WI38 (cell line): ENCODE measurements around the gene PEF1.

Experiments used
- H3K4me3 ChIP-seq: 2 replicates; pipeline ENCODE4 v1.5.1; 2011; ENCODE audit warnings: low read depth, mild to moderate bottlenecking, control low read depth, low read length
- TF ChIP-seq, protein P1 (sequence below): IDR thresholded peaks from 2 replicates; pipeline ENCODE4 v1.5.1; 2012; ENCODE audit warnings: low read depth, mild to moderate bottlenecking, control low read depth, low read length

Gene PEF1

DNA sequence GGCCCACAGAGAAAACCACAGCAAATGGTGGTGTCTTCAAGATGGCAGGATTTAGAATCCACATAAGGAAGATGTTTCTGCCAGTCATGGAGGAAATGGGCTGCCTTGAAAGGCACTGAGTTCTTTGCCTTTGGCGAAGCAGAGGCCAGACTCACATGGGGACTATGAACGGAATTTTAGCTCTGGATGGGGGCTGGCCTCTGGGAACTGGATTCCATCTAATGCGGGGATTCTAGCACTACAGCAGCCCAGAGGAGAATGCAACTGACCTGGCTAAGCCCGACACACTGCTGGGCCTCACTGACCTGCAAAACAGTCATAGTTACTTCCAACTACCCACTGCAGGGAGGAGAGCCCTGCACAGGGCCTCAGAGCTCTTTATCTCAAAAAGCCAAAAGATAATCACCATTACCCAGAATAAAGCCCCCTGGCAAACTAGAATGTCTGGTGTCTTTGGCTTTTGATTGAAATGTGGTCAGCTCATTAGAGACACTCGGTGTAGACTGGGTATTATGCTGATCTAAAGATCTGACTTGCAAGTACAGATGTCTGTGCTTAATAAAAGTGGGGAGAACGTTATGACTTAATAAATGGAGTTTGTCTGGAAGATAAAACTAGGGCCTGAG lies 15.6 kb downstream of the PEF1 start:
- TF ChIP-seq, protein P1, sequence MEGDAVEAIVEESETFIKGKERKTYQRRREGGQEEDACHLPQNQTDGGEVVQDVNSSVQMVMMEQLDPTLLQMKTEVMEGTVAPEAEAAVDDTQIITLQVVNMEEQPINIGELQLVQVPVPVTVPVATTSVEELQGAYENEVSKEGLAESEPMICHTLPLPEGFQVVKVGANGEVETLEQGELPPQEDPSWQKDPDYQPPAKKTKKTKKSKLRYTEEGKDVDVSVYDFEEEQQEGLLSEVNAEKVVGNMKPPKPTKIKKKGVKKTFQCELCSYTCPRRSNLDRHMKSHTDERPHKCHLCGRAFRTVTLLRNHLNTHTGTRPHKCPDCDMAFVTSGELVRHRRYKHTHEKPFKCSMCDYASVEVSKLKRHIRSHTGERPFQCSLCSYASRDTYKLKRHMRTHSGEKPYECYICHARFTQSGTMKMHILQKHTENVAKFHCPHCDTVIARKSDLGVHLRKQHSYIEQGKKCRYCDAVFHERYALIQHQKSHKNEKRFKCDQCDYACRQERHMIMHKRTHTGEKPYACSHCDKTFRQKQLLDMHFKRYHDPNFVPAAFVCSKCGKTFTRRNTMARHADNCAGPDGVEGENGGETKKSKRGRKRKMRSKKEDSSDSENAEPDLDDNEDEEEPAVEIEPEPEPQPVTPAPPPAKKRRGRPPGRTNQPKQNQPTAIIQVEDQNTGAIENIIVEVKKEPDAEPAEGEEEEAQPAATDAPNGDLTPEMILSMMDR = no peak
- no peak overlapping the region for H3K4me3 ChIP-seq

DNA sequence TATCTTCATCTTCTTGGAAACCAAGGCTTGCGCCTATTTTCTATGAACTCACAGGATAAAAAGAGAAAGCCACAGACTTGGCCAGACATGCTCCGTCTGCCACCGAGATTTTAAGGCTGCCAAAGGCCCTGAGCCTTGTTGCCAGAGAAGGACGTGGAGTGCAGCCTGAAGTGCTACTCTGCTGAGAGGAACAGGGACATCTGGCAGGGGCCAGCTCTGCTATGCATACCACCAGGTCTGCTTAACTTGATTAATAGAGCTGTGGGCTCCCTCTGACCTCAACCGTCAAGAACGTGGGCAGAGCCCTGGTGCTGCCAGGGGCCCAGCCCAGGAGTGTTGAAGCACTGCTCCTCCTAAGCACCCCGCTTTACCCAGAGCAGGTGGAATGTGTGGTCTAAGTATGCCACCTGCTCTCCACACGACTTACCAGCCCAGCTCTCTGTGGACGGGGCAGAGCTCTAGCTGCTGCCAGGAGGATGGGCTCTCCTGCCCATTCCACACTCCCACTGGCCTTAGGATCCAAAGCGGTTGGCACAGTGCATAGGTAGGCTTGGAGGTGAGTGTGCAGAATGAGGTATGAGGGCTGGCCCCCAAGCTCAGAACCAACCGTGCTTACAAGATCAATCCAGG lies 16.6 kb downstream of the PEF1 start:
- no peak overlapping the region for H3K4me3 ChIP-seq
- TF ChIP-seq, protein P1 = no peak

DNA sequence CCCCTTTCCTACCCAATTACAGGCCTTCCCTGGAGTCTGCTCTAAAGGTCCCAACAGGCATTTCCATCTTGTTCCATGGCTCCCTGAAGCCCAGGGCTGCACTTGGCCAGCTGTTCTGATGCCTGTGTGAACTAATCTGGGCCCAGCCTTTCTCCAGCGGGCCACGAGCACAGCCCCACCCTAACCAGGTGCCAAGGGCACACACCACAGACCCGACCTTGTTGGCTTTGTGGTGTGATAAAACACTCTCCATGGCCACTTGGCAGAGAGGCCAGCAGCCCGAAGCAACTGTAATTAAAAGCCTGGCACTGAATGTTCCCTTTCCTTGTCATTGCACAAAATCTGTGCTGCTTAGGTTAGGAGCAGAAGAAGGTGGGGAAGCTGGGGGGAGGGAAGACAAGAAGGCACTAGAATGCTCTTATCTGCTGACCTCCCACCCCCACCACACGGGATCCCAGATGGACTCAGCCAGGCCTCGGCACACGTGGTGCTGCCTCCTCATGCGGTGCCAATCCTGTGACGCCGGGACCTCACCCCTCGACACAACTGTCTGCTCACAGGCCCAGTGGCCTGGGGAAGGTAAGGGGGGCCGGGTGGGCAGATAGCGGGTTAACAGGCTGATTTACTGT lies 17.3 kb downstream of the PEF1 start:
- H3K4me3 ChIP-seq = no peak overlapping the region
- TF ChIP-seq, protein P1 = no peak

DNA sequence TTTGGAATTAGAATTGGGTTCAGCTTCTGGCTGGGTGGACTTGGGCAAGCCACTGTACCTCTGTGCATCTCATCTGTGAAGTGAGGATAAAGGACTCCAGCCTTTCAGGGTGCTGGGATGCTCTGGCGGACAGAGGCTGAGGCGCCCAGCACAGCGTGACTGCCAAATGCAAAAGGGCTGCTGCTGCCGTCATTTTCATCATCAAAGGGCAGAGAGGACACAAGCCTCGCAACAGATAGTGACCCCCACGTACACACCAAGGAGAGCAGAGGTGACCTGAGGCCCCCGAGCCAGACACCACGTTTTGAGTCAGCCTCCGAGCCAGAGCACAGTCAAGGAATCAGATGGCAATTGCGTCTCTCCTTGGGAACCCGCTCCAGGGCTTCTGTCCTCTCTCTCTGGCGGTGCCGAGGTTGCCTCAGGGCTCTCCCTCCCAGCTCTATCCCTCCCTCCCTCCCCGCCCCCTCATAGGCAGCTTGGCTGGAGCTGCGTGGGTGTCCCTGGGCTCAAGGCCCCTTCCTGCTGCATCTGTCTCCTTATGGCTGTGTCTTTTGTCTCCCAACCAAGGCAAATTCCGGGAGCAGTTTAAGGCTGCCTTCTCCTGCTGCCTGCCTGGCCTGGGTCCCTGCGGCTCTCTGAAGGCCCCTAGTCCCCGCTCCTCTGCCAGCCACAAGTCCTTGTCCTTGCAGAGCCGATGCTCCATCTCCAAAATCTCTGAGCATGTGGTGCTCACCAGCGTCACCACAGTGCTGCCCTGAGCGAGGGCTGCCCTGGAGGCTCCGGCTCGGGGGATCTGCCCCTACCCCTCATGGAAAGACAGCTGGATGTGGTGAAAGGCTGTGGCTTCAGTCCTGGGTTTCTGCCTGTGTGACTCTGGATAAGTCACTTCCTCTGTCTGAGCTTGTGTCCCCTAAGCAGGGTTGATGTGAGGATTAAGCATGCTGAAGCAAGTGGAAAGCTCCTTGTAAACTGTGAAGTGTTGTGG lies 18.2 kb downstream of the PEF1 start:
- TF ChIP-seq, protein P1 = no peak
- no peak overlapping the region for H3K4me3 ChIP-seq

DNA sequence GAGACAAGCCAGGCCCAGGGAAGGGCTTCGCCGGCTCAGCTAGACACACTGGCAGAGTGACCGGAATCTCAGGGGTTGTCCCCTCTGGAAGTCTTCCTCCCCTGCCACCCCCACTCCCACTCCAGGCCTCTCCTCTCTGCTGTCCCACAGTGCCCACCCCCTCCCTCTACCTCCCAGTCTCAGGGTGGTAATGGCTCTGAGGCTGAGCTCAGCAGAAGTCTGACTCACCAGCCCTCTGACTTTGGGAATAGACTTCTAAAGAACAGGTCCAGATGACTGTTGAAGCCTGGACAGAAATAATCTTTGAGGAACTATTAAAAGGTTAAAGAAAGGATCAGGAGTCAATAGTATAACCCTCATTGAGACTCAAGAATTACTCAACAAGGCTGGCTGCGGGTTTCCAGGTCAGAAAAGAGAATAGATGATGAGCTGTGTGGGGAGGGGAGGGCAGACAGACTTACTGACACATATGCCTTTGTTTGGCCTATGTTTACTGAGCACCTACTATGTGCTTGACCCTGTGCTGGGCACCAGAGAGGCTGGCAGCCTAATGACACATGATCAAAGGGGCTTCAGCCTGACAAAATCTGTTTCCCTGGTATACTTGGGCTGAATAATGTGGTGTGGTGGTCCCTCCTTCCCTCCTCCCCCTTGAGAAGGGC lies 19.0 kb downstream of the PEF1 start:
- TF ChIP-seq, protein P1 = no peak
- no peak overlapping the region for H3K4me3 ChIP-seq

DNA sequence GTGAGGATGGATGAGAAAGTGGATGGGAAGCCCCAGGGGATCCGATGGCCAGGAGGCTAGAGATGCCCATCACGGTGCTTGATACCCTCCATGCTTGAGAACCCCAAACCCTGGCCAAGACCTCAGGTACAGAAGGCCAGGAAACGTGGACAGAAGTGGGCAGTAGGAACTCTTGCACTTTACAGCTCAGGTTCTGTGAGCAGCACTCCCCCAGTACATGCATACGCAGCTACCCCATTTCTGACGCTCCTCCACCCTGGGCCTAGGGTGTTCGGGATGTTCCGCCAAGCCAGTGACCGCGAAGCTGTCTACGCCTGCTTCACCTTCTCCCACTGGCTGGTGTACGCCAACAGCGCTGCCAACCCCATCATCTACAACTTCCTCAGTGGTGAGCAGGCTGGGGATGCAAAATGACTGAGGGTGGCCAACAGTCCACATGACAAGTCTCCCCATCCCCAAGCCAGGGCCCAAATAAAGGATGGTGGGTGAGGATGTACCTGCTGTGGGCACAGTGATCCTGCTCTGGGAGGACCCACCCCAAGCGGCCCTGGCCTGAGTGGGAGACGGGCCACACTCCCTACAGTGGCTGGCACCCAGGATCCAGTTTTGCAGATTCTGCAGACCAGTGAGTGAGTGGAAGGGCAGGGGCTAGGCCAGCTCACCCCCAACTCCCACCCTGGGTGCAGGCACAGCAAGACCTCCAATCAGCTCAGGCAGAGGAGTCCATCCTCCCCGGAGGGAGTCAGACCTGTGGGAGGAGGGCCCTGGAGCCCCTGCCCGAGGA lies 19.8 kb downstream of the PEF1 start:
- H3K4me3 ChIP-seq = no peak overlapping the region
- TF ChIP-seq, protein P1 = no peak
